ENCODE measurements around the gene TTLL11.

TTLL11 gene

GRCh38 chr9:121838746-121839669 lies 254.1 kb downstream of the TTLL11 start:
- Histone ChIP-seq H3K9me3 (ENCODE audit: control insufficient read depth, insufficient read depth, low read length) (no peaks in the 10 kb centered on the region), H3K36me3 (ENCODE audit: insufficient read depth, low read length) (no peaks in the 10 kb centered on the region), H3K4me1 (ENCODE audit: insufficient read depth, low read length) (peaks cover 8% of the 10 kb centered on the region), H3K9ac (ENCODE audit: low read depth, low read length) (no peak overlapping the region)

- Histone ChIP-seq H3K4me1 (ENCODE audit: insufficient read depth, low read length) (peaks cover 8% of the 10 kb centered on the region), H3K9ac (ENCODE audit: low read depth, low read length) (no peak overlapping the region), H3K36me3 (ENCODE audit: insufficient read depth, low read length) (no peaks in the 10 kb centered on the region)
Observed at GRCh38 chr9:121837113-121837961, 255.8 kb downstream of the TTLL11 start.

GRCh38 chr9:121836366-121836885 lies 256.7 kb downstream of the TTLL11 start:
- no peaks in the 10 kb centered on the region for H3K9me3 ChIP-seq (ENCODE audit: control insufficient read depth, insufficient read depth, low read length)
- no peaks in the 10 kb centered on the region for H3K36me3 ChIP-seq (ENCODE audit: insufficient read depth, low read length)
- H3K4me1 ChIP-seq (ENCODE audit: insufficient read depth, low read length) = peaks cover 8% of the 10 kb centered on the region
- no peak overlapping the region for H3K9ac ChIP-seq (ENCODE audit: low read depth, low read length)

More at GRCh38 chr9:121837113-121837961, 255.8 kb downstream of the TTLL11 start:
- H3K9me3 ChIP-seq (ENCODE audit: control insufficient read depth, insufficient read depth, low read length) = no peaks in the 10 kb centered on the region

GRCh38 chr9:121835587-121836365 lies 257.3 kb downstream of the TTLL11 start:
- H3K9me3 ChIP-seq (ENCODE audit: control insufficient read depth, insufficient read depth, low read length) = no peaks in the 10 kb centered on the region
- H3K9ac ChIP-seq (ENCODE audit: low read depth, low read length) = no peak overlapping the region
- H3K36me3 ChIP-seq (ENCODE audit: insufficient read depth, low read length) = no peaks in the 10 kb centered on the region
- H3K4me1 ChIP-seq (ENCODE audit: insufficient read depth, low read length) = peaks cover 8% of the 10 kb centered on the region

- no peaks in the 10 kb centered on the region for H3K36me3 ChIP-seq (ENCODE audit: insufficient read depth, low read length)
- no peak overlapping the region for H3K9ac ChIP-seq (ENCODE audit: low read depth, low read length)
Observed at GRCh38 chr9:121833061-121833460, 260.0 kb downstream of the TTLL11 start.

GRCh38 chr9:121831869-121832268 lies 261.2 kb downstream of the TTLL11 start:
- no peaks in the 10 kb centered on the region for H3K9me3 ChIP-seq (ENCODE audit: control insufficient read depth, insufficient read depth, low read length)
- no peaks in the 10 kb centered on the region for H3K36me3 ChIP-seq (ENCODE audit: insufficient read depth, low read length)
- peaks cover 6% of the 10 kb centered on the region; the same call in 1 of the 2 replicates for H3K4me1 ChIP-seq (ENCODE audit: insufficient read depth, low read length)
- no peak overlapping the region for H3K9ac ChIP-seq (ENCODE audit: low read depth, low read length)

More at GRCh38 chr9:121833061-121833460, 260.0 kb downstream of the TTLL11 start:
- peaks cover 5% of the 10 kb centered on the region for H3K4me1 ChIP-seq (ENCODE audit: insufficient read depth, low read length)
- H3K9me3 ChIP-seq (ENCODE audit: control insufficient read depth, insufficient read depth, low read length) = no peaks in the 10 kb centered on the region

- H3K36me3 ChIP-seq (ENCODE audit: insufficient read depth, low read length) = no peaks in the 10 kb centered on the region
- H3K9ac ChIP-seq (ENCODE audit: low read depth, low read length) = no peak overlapping the region
- H3K4me1 ChIP-seq (ENCODE audit: insufficient read depth, low read length) = peaks cover 8% of the 10 kb centered on the region
- H3K9me3 ChIP-seq (ENCODE audit: control insufficient read depth, insufficient read depth, low read length) = no peaks in the 10 kb centered on the region
Observed at GRCh38 chr9:121830441-121831140, 262.5 kb downstream of the TTLL11 start.

GRCh38 chr9:121827251-121827967 lies 265.7 kb downstream of the TTLL11 start:
- H3K4me1 ChIP-seq (ENCODE audit: insufficient read depth, low read length) = peaks cover 17% of the 10 kb centered on the region
- no peaks in the 10 kb centered on the region for H3K9me3 ChIP-seq (ENCODE audit: control insufficient read depth, insufficient read depth, low read length)
- H3K9ac ChIP-seq (ENCODE audit: low read depth, low read length) = no peak overlapping the region
- no peaks in the 10 kb centered on the region for H3K36me3 ChIP-seq (ENCODE audit: insufficient read depth, low read length)

- Histone ChIP-seq H3K9ac (ENCODE audit: low read depth, low read length) (no peak overlapping the region), H3K4me1 (ENCODE audit: insufficient read depth, low read length) (peaks cover 17% of the 10 kb centered on the region), H3K36me3 (ENCODE audit: insufficient read depth, low read length) (no peaks in the 10 kb centered on the region), H3K9me3 (ENCODE audit: control insufficient read depth, insufficient read depth, low read length) (no peaks in the 10 kb centered on the region)
Observed at GRCh38 chr9:121826711-121827110, 266.4 kb downstream of the TTLL11 start.

- H3K9me3 ChIP-seq (ENCODE audit: control insufficient read depth, insufficient read depth, low read length) = no peaks in the 10 kb centered on the region
- H3K4me1 ChIP-seq (ENCODE audit: insufficient read depth, low read length) = peaks cover 22% of the 10 kb centered on the region
- no peaks in the 10 kb centered on the region for H3K36me3 ChIP-seq (ENCODE audit: insufficient read depth, low read length)
- no peak overlapping the region for H3K9ac ChIP-seq (ENCODE audit: low read depth, low read length)
Observed at GRCh38 chr9:121825031-121825691, 267.9 kb downstream of the TTLL11 start.

GRCh38 chr9:121824651-121825030 lies 268.5 kb downstream of the TTLL11 start:
- Histone ChIP-seq H3K36me3 (ENCODE audit: insufficient read depth, low read length) (no peaks in the 10 kb centered on the region), H3K4me1 (ENCODE audit: insufficient read depth, low read length) (peaks cover 25% of the 10 kb centered on the region), H3K9ac (ENCODE audit: low read depth, low read length) (no peak overlapping the region), H3K9me3 (ENCODE audit: control insufficient read depth, insufficient read depth, low read length) (no peaks in the 10 kb centered on the region)

GRCh38 chr9:121823451-121824169 lies 269.5 kb downstream of the TTLL11 start:
- H3K36me3 ChIP-seq (ENCODE audit: insufficient read depth, low read length) = no peaks in the 10 kb centered on the region
- H3K9ac ChIP-seq (ENCODE audit: low read depth, low read length) = no peak overlapping the region
- no peaks in the 10 kb centered on the region for H3K9me3 ChIP-seq (ENCODE audit: control insufficient read depth, insufficient read depth, low read length)
- peaks cover 36% of the 10 kb centered on the region for H3K4me1 ChIP-seq (ENCODE audit: insufficient read depth, low read length)
